SK-N-SH (cell line): ENCODE results near the gene DTX3. TPM values are rescaled to one million over a fixed set of nuclear protein-coding genes. Genes with fewer than 3 reads are reported as not detected.

Source experiments
- CTCF ChIA-PET: fragments of 300-600, 350-600 bp; formaldehyde crosslinking; extraction: SDS; loops from one replicate; lab custom pipeline; 2021; lab: Yijun Ruan, JAX
- POLR2A ChIA-PET: fragments of 350-600 bp; sonication (Branson Sonifier 250); formaldehyde crosslinking; extraction: SDS; loops from one replicate; lab custom pipeline; 2020; ENCODE audit warnings: antibody characterized with exemption, inconsistent platforms; lab: Yijun Ruan, JAX
- DNase-seq: peaks from one replicate; pipeline ENCODE4 v3.0.0; 2012
- H2AFZ ChIP-seq: fragments of 200-600 bp; sonication (generic); 2 replicates; pipeline ENCODE4 v1.8.1; 2016; ENCODE audit warnings: antibody characterized with exemption, mild to moderate bottlenecking, low read depth
- H3F3A ChIP-seq: fragments of 200-600 bp; sonication (generic); replicated peaks from 2 replicates; pipeline ENCODE3; 2016; ENCODE audit warnings: antibody characterized with exemption, mild to moderate bottlenecking; ENCODE audit not compliant: insufficient read depth
- H3K27ac ChIP-seq, 2 experiments: fragments of 200-500 bp in 1 of 2; fragments of 200-600 bp in 1 of 2; sonication (Bioruptor generic) in 1 of 2; sonication (generic), shearing (Covaris generic) in 1 of 2; 2 replicates each; pipeline versions ENCODE4 v1.5.1 to v1.6.1; 2014 to 2016; ENCODE audit warnings: low read depth in 2 of 2, inconsistent platforms in 1 of 2, low read length in 1 of 2, mild to moderate bottlenecking in 1 of 2, mixed read lengths in 1 of 2
- H3K27me3 ChIP-seq: fragments of 200-600 bp; sonication (generic), shearing (Covaris generic); 2 replicates; pipeline ENCODE4 v1.6.1; 2016; ENCODE audit warnings: mixed run types; ENCODE audit not compliant: insufficient read depth
- H3K36me3 ChIP-seq, 2 experiments: fragments of 200-500 bp in 1 of 2; fragments of 200-600 bp in 1 of 2; sonication (Bioruptor generic) in 1 of 2; sonication (generic) in 1 of 2; replicated peaks in 1 of 2; 2 replicates each; pipeline versions ENCODE3 to v1.5.1; 2014 to 2016; ENCODE audit warnings: low read length in 1 of 2, mild to moderate bottlenecking in 1 of 2; ENCODE audit not compliant: insufficient read depth in 2 of 2, control insufficient read depth in 1 of 2
- H3K4me1 ChIP-seq, 2 experiments: fragments of 200-500 bp in 1 of 2; fragments of 200-600 bp in 1 of 2; sonication (Bioruptor generic) in 1 of 2; sonication (generic), shearing (Covaris generic) in 1 of 2; 2 replicates each; pipeline versions ENCODE4 v1.5.1 to v1.6.1; 2014 to 2016; ENCODE audit warnings: low read depth in 1 of 2, low read length in 1 of 2, mixed run types in 1 of 2; ENCODE audit not compliant: insufficient read depth in 2 of 2, control insufficient read depth in 1 of 2
- H3K4me2 ChIP-seq: fragments of 200-600 bp; sonication (generic), shearing (Covaris generic); 2 replicates; pipeline ENCODE4 v1.6.1; 2017; ENCODE audit warnings: mixed run types
- H3K4me3 ChIP-seq, 2 experiments: fragments of 200-500 bp in 1 of 2; fragments of 200-600 bp in 1 of 2; sonication (Bioruptor generic) in 1 of 2; sonication (generic), shearing (Covaris generic) in 1 of 2; 2 replicates each; pipeline versions ENCODE4 v1.5.1 to v1.8.1; 2014 to 2016; ENCODE audit warnings: low read depth in 2 of 2, inconsistent platforms in 1 of 2, low read length in 1 of 2, mild to moderate bottlenecking in 1 of 2, mixed read lengths in 1 of 2, moderate library complexity in 1 of 2
- H3K79me2 ChIP-seq: fragments of 200-600 bp; sonication (generic); 2 replicates; pipeline ENCODE4 v1.8.1; 2017; ENCODE audit warnings: mild to moderate bottlenecking; ENCODE audit not compliant: insufficient read depth
- H3K9ac ChIP-seq: fragments of 200-600 bp; sonication (generic); 2 replicates; pipeline ENCODE4 v1.6.1; 2017; ENCODE audit warnings: mixed run types
- H3K9me2 ChIP-seq: fragments of 200-600 bp; sonication (generic); 2 replicates; pipeline ENCODE4 v1.6.1; 2017; ENCODE audit warnings: mixed run types
- H3K9me3 ChIP-seq: fragments of 200-600 bp; sonication (generic); 2 replicates; pipeline ENCODE4 v1.6.1; 2017; ENCODE audit warnings: mixed run types, mild to moderate bottlenecking, moderate library complexity
- H4K20me1 ChIP-seq: fragments of 200-600 bp; sonication (generic); 2 replicates; pipeline ENCODE4 v1.6.1; 2017; ENCODE audit warnings: mild to moderate bottlenecking, mixed run types; ENCODE audit not compliant: insufficient read depth
- EP300 ChIP-seq, 2 experiments: IDR thresholded peaks; 2 replicates each; pipeline versions ENCODE4 v1.4.0 to v1.6.1; 2012; ENCODE audit warnings: borderline replicate concordance in 1 of 2, low read depth in 1 of 2, low read length in 1 of 2
- GATA2 ChIP-seq: sonication (generic); formaldehyde crosslinking; IDR thresholded peaks from 2 replicates; pipeline ENCODE4 v1.5.0; 2020; ENCODE audit warnings: mild to moderate bottlenecking, missing genetic modification reagents
- POLR2AphosphoS5 ChIP-seq: IDR thresholded peaks from 2 replicates; pipeline ENCODE4 v1.6.1; 2012; ENCODE audit warnings: low read depth, low read length
- RAD21 ChIP-seq: IDR thresholded peaks from 2 replicates; pipeline ENCODE4 v1.6.1; 2012; ENCODE audit warnings: mild to moderate bottlenecking, low read length
- RFX5 ChIP-seq: IDR thresholded peaks from 2 replicates; pipeline ENCODE4 v1.6.1; 2012; ENCODE audit warnings: mild to moderate bottlenecking, improper control_type of control experiment, low read length
- SIN3A ChIP-seq: IDR thresholded peaks from 2 replicates; pipeline ENCODE4 v1.6.1; 2012; ENCODE audit warnings: low read depth, mild to moderate bottlenecking, low read length, moderate library complexity, borderline replicate concordance
- TAF1 ChIP-seq: IDR thresholded peaks from 2 replicates; pipeline ENCODE4 v1.6.1; 2012; ENCODE audit warnings: low read depth, mild to moderate bottlenecking, low read length, moderate library complexity, borderline replicate concordance
- USF1 ChIP-seq: IDR thresholded peaks from 2 replicates; pipeline ENCODE4 v1.4.0; 2012; ENCODE audit warnings: low read depth, borderline replicate concordance
- YY1 ChIP-seq: IDR thresholded peaks from 2 replicates; pipeline ENCODE4 v1.4.0; 2012; ENCODE audit warnings: low read depth, mild to moderate bottlenecking
- WGBS: methylation state at CpG from one replicate; pipeline ENCODE4 v1.1.6; 2017; ENCODE audit warnings: low lambda C conversion rate; 5-methylcytosine and 5-hydroxymethylcytosine counted together
- polyA plus RNA-seq, 3 experiments: library from polyadenylated mRNA; depleted of rRNA; stranded (reverse); fragments of >200 nt; gene quantifications; 2 replicates each; pipeline ENCODE4 v1.2.3, GENCODE V29; 2012
- TF ChIP-seq, protein P1 (sequence below): IDR thresholded peaks from 2 replicates; pipeline ENCODE4; 2012
- TF ChIP-seq, protein P2 (sequence below): IDR thresholded peaks from 2 replicates; pipeline ENCODE4 v1.4.0; 2012; ENCODE audit warnings: low read depth, borderline replicate concordance
- TF ChIP-seq, protein P3 (sequence below): IDR thresholded peaks from 2 replicates; pipeline ENCODE4 v1.6.1; 2012; ENCODE audit warnings: mild to moderate bottlenecking, low read depth, low read length, moderate library complexity

The DTX3 gene
- polyA plus RNA-seq, 1 of the 3 experiments (the other 2 are of a cell fraction), result 61.2 TPM

GRCh38 chr12:57619434-57620244 is 15.0 kb downstream of the DTX3 start (continued):
- TF ChIP-seq USF1 (no peak), GATA2 (CRISPR knock-in tag) (no peak), YY1 (no peak), POLR2AphosphoS5 (no peak)
- TF ChIP-seq, all 33 proteins: peak for 0

GRCh38 chr12:57620245-57620935 is 15.8 kb downstream of the DTX3 start:
- POLR2A ChIA-PET, result interaction anchor here (0.6 to 1.9 kb wide), 6 partner anchors 8 to 37 kb away, joined by 3 to 6 read pairs (median 4); partner anchors contain the start of gene PIP4K2C
- Histone ChIP-seq H3K79me2 (no peaks in the 10 kb centered on the region), H3K27me3 (no peaks in the 10 kb centered on the region), H3K4me3 (no peak overlapping the region), H3K27ac (no peak overlapping the region), H3K9me2 (no peaks in the 10 kb centered on the region), H3K9ac (no peak overlapping the region), H3K4me1 (peaks cover 0 to 7% of the 10 kb centered on the region in 2 experiments; a peak in 1 of 4 replicates), H2AFZ (no peak overlapping the region), H3K36me3 (peaks cover 0 to 14% of the 10 kb centered on the region in 2 experiments), H4K20me1 (no peaks in the 10 kb centered on the region), H3F3A (peaks cover 4% of the 10 kb centered on the region), H3K9me3 (no peaks in the 10 kb centered on the region), H3K4me2 (no peak overlapping the region)
- CTCF ChIA-PET, result interaction anchor here (0.6 to 11.0 kb wide), 20 partner anchors 8 to 381 kb away, joined by 3 to 298 read pairs (median 5); partner anchors contain the start of genes ARHGEF25, B4GALNT1, DTX3 and PIP4K2C
- no peak for TF ChIP-seq RFX5
- no peak for TF ChIP-seq USF1
- TF ChIP-seq, protein P1, sequence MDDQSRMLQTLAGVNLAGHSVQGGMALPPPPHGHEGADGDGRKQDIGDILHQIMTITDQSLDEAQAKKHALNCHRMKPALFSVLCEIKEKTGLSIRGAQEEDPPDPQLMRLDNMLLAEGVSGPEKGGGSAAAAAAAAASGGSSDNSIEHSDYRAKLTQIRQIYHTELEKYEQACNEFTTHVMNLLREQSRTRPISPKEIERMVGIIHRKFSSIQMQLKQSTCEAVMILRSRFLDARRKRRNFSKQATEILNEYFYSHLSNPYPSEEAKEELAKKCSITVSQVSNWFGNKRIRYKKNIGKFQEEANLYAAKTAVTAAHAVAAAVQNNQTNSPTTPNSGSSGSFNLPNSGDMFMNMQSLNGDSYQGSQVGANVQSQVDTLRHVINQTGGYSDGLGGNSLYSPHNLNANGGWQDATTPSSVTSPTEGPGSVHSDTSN, result no peak
- no peak for DNase-seq
- WGBS, result 87% methylated on average over 10 of the region's 13 CpGs

- ChIA-PET POLR2A (interaction anchor here (1.0 to 1.9 kb wide), 2 partner anchors 29 to 36 kb away, joined by 3 to 6 read pairs; partner anchors contain the start of gene PIP4K2C), CTCF (interaction anchor here (0.6 to 11.0 kb wide), 19 partner anchors 8 to 382 kb away, joined by 3 to 298 read pairs (median 5); partner anchors contain the start of genes ARHGEF25, B4GALNT1, DTX3 and PIP4K2C)
- Histone ChIP-seq H3K4me2 (no peak overlapping the region), H3K9ac (no peak overlapping the region), H3K27ac (no peak overlapping the region), H2AFZ (no peak overlapping the region), H3F3A (peaks cover 4% of the 10 kb centered on the region), H3K79me2 (no peaks in the 10 kb centered on the region), H3K36me3 (peaks cover 0 to 8% of the 10 kb centered on the region in 2 experiments), H3K4me3 (no peak overlapping the region), H3K27me3 (no peaks in the 10 kb centered on the region), H3K9me2 (no peaks in the 10 kb centered on the region), H3K4me1 (peaks cover 0 to 7% of the 10 kb centered on the region in 2 experiments; a peak in 1 of 4 replicates), H3K9me3 (no peaks in the 10 kb centered on the region), H4K20me1 (no peaks in the 10 kb centered on the region)
- DNase-seq, result peak; percentile 59
- WGBS, result 86% methylated on average over 39 of the region's 42 CpGs
- TF ChIP-seq SIN3A (no peak), EP300 (IDR thresholded peaks at IDR 0.05; ENCODE audit: borderline replicate concordance in 1 of 2, low read depth in 1 of 2, low read length in 1 of 2) (no peak), TAF1 (no peak), RAD21 (no peak)
- TF ChIP-seq, protein P2, sequence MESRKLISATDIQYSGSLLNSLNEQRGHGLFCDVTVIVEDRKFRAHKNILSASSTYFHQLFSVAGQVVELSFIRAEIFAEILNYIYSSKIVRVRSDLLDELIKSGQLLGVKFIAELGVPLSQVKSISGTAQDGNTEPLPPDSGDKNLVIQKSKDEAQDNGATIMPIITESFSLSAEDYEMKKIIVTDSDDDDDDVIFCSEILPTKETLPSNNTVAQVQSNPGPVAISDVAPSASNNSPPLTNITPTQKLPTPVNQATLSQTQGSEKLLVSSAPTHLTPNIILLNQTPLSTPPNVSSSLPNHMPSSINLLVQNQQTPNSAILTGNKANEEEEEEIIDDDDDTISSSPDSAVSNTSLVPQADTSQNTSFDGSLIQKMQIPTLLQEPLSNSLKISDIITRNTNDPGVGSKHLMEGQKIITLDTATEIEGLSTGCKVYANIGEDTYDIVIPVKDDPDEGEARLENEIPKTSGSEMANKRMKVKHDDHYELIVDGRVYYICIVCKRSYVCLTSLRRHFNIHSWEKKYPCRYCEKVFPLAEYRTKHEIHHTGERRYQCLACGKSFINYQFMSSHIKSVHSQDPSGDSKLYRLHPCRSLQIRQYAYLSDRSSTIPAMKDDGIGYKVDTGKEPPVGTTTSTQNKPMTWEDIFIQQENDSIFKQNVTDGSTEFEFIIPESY, result no peak
- TF ChIP-seq, protein P3, sequence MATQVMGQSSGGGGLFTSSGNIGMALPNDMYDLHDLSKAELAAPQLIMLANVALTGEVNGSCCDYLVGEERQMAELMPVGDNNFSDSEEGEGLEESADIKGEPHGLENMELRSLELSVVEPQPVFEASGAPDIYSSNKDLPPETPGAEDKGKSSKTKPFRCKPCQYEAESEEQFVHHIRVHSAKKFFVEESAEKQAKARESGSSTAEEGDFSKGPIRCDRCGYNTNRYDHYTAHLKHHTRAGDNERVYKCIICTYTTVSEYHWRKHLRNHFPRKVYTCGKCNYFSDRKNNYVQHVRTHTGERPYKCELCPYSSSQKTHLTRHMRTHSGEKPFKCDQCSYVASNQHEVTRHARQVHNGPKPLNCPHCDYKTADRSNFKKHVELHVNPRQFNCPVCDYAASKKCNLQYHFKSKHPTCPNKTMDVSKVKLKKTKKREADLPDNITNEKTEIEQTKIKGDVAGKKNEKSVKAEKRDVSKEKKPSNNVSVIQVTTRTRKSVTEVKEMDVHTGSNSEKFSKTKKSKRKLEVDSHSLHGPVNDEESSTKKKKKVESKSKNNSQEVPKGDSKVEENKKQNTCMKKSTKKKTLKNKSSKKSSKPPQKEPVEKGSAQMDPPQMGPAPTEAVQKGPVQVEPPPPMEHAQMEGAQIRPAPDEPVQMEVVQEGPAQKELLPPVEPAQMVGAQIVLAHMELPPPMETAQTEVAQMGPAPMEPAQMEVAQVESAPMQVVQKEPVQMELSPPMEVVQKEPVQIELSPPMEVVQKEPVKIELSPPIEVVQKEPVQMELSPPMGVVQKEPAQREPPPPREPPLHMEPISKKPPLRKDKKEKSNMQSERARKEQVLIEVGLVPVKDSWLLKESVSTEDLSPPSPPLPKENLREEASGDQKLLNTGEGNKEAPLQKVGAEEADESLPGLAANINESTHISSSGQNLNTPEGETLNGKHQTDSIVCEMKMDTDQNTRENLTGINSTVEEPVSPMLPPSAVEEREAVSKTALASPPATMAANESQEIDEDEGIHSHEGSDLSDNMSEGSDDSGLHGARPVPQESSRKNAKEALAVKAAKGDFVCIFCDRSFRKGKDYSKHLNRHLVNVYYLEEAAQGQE, result no peak
These were observed 16.4 kb downstream of the DTX3 start for GRCh38 chr12:57620936-57621496.
